LNCAP (cell line): ENCODE measurements around the gene GPBP1L1.

Experiments used
- TF ChIP-seq, protein P1 (sequence below): fragments of 450-650 bp; IDR thresholded peaks from 2 replicates; pipeline ENCODE4 v1.5.1; 2017; ENCODE audit warnings: mild to moderate bottlenecking

GPBP1L1 gene

DNA sequence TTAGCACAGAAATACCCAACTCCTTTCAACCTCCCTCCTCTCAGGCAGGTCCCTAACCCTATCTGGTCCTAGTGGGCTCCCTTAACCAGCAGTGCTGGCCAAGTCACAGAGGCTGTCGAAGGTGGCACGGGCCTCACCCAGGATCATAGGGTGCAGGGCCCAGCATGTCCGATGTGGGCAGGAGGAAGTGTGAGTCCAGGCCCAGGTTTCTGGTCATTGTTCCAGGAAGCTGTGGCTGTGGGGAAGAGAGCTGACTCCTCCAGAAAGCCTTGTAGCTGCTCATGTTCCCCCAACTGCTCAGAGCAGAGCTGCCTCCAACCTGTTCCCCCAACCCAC lies 64.9 kb downstream of the GPBP1L1 start:
- TF ChIP-seq, protein P1, sequence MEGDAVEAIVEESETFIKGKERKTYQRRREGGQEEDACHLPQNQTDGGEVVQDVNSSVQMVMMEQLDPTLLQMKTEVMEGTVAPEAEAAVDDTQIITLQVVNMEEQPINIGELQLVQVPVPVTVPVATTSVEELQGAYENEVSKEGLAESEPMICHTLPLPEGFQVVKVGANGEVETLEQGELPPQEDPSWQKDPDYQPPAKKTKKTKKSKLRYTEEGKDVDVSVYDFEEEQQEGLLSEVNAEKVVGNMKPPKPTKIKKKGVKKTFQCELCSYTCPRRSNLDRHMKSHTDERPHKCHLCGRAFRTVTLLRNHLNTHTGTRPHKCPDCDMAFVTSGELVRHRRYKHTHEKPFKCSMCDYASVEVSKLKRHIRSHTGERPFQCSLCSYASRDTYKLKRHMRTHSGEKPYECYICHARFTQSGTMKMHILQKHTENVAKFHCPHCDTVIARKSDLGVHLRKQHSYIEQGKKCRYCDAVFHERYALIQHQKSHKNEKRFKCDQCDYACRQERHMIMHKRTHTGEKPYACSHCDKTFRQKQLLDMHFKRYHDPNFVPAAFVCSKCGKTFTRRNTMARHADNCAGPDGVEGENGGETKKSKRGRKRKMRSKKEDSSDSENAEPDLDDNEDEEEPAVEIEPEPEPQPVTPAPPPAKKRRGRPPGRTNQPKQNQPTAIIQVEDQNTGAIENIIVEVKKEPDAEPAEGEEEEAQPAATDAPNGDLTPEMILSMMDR, result no peak

DNA sequence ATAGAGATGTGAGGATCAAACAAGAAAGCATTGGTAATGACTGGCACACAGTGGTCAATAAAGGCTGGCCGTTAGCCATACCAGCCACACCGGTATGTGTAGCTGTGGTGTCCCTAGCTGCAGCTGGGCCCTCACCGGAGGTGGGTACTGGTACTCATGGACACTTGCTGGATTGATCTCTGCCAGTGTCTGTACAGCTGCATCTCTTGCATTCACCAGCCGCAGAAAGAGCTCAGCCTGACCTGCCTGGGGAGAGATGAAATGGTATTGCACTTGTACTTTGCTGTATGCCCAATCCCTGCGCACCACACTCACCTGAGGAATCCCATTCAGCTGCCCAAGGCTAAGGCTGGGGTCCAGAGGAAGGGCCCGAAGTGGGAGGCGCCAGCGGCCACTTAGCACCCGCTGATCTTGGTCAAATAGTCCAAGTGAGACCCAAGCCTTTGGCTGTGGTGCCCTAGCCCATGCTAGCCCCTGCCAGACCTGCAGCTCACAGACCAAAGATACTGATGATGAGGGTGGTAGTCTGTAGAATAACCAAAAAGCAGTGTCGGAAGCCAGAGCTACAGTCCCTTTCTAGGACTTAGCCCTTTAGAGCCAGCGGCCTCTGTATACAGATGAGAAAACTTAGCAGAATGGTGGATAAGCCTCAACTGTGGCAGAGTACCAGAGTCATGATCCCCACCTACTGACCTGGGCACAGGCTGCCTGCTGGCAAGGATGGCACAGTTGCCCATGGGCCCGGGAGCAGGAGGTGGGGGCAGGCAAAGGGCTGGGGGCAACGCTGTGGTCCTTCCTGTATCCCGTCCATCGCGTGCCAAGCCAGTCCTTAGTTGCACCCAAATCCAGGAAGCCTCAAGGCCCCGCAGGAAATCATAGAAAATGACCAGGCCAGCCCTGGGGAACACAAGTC lies 65.5 kb downstream of the GPBP1L1 start:
- TF ChIP-seq, protein P1, result no peak

DNA sequence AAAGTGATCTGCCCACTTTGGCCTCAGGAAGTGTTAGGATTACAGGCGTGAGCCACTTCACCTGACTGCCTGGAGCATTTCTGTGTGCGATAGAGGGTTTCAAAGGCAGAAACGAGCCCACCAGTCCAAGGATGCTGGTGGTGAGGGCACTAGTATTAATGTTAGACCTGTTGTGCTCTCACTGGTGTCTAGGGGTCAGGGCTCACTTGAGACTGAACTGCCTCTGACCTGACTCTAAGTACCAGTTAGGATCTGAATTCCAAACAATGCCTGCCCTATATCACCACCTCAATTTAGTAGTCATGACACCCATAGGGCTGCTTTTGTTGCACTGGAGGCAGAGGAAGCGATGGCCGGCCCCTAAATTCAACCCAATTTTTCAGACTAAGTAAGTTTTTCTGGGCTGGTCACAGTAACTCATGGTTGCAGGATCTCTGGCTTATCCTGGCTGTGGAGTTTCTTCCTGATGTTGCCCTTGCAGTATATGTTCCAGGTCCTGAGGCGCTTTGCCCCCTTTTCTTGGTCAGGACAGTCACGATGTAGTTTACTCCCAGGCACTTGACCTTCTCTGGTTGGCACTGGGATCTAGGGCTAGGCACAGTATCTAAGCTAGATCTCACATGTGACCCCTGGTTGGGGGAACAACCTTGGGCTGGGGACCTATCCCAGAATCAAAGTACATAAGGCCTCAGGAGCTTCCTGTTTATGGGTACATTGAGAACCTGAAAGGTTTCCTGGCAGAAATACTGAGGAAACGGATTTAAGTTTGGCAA lies 67.0 kb downstream of the GPBP1L1 start:
- TF ChIP-seq, protein P1, result no peak

DNA sequence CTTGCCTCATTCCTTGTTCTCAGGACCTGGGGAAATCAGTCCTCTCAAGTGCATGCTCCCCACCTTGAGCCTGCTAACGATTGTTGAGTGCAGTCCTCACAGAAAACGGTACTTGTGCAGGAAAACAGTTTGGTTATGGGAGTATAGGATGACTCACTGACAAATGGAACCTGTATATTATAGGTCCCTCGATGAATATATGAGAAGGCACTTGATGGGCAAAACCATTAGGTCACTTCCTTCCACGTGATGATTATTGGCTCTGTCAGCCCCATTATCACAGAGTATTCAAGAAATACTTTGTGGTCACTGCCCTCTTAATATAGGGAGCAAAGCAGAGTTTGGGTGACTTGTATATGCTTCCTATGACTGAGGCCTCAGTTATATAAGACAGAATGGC lies 68.7 kb downstream of the GPBP1L1 start:
- TF ChIP-seq, protein P1, result no peak

DNA sequence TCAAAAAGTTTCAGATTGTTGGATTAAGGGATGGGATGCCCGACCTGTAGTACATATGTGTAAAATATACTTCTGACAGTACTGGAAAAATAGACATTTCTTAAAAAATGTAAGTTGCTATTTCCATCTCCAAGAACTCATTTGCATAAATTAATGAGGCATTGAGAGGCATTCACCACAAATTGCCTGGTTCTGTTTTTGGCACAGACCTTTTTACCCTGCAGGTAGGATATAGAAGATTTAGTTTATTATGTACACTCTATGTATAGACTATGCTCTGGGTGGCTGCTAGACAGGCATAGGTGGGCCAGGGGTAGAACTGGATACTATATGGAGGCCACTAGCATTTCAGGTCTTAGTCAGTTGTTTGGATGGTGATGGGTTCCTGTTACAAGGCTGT lies 70.4 kb downstream of the GPBP1L1 start:
- TF ChIP-seq, protein P1, result no peak

DNA sequence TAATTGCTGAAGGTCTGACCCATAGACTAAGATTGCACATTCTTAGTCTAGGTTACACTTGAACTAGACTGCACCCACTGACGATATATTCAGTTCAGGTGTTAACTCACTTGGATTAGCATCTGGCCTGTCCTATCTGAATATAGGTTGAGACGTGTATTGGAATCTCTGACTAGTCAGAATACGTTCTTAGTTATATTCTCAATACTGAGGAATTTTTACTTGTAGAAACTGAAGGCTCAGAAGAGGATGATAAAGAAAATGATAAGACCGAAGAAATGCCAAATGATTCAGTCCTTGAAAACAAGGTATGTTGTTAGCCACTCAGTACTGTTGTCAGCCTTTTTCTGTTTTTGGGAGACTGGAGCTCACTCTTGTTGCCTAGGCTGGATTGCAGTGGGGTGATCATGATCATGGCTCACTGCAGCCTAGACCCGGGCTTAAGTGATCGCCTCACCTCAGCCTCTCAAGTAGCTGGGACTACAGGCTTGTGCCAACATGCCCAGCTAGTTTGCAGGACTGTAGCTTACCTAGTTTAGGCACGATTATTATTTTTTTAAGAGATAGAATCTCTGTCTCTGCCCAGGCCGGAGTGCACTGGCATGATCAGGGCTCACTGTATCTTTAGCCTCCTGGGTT lies 73.3 kb downstream of the GPBP1L1 start:
- TF ChIP-seq, protein P1, result no peak

DNA sequence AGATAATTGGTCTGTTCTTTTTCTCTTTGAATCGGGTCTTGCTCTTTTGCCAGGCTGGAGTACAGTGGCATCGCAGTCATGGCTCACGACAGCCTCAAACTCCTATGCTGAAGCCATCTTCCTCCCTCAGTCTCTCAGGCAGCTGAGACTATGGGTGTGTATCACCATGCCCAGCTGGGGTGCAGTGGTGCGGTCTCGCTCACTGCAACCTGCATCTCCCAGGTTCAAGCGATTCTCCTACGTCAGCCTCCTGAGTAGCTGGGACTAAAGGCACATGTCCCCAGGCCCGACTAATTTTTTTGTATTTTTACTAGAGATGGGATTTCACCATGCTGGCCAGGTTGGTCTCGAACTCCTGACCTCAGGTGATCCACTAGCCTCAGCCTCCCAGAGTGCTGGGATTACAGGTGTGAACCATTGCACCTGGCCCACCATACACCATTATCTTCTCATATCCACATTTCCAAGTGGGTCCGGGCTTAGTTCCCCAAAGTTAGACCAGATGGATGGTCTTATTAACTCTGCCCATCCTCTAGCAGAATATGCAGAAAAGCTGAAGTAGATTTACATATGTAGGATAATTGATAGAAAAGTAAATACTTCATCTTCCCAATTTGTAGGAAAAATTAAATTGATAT lies 75.6 kb downstream of the GPBP1L1 start:
- TF ChIP-seq, protein P1, result no peak
